GM12878 (cell line): ENCODE data around the gene PTPRH. TPM values are rescaled to one million over a fixed set of nuclear protein-coding genes. Genes with fewer than 3 reads are reported as not detected.

Experiments used
- ATAC-seq: fragments of 200-7000 bp; cut with Tn5 transposase; 3 replicates; pipeline ENCODE4 v1.9.1; 2020; ENCODE audit warnings: mild to moderate bottlenecking, moderate library complexity
- BruUV-seq: library from RNA; stranded (reverse); fragments of 400-500 nt; replicated peaks from 2 replicates; lab custom pipeline; 2021; lab: Mats Ljungman, UMichigan
- CTCF ChIA-PET: fragments of 300-600 bp; sonication (Branson Sonifier 250); formaldehyde crosslinking; extraction: SDS; loops from one replicate; lab custom pipeline; 2021; ENCODE audit warnings: inconsistent platforms; lab: Yijun Ruan, JAX
- POLR2A ChIA-PET: fragments of 350-600 bp; formaldehyde crosslinking; extraction: SDS; loops from one replicate; lab custom pipeline; 2021; ENCODE audit warnings: inconsistent platforms; lab: Charles Lee
- RAD21 ChIA-PET: fragments of 300-600 bp; sonication (Branson Sonifier 250); formaldehyde crosslinking; loops from one replicate; lab custom pipeline; 2023; ENCODE audit warnings: antibody characterized with exemption; ENCODE audit not compliant: unreplicated experiment; lab: Charles Lee
- SMC1A ChIA-PET: fragments of 300-600 bp; sonication (Branson Sonifier 250); formaldehyde crosslinking; loops from one replicate; lab custom pipeline; 2023; ENCODE audit not compliant: unreplicated experiment, uncharacterized antibody; lab: Charles Lee
- DNase-seq: peaks from one replicate; pipeline ENCODE4 v3.0.0-alpha.2; 2011; ENCODE audit warnings: low read depth, low spot score
- FAIRE-seq: peaks from 3 replicates; lab custom pipeline; 2011; peaks lifted over from hg19 to GRCh38; lab: Jason Lieb, UNC
- H2AFZ ChIP-seq: 2 replicates; pipeline ENCODE4 v1.6.0; 2011; ENCODE audit warnings: low read depth, low read length, control low read depth; ENCODE audit not compliant: control insufficient read depth
- H3K27ac ChIP-seq: 2 replicates; pipeline ENCODE4 v1.5.1; 2011; ENCODE audit warnings: control low read depth; ENCODE audit not compliant: control insufficient read depth, insufficient read depth
- H3K27me3 ChIP-seq, 2 experiments: replicated peaks in 1 of 2; 2 replicates each; pipeline versions ENCODE4 v1.6.0 to v1.6.1; 2011; ENCODE audit warnings: low read length in 1 of 2; ENCODE audit not compliant: control insufficient read depth in 2 of 2, insufficient read depth in 2 of 2
- H3K36me3 ChIP-seq, 2 experiments: 2 replicates each; pipeline ENCODE4 v1.5.1; 2011; ENCODE audit warnings: low read length in 1 of 2; ENCODE audit not compliant: control insufficient read depth in 2 of 2, insufficient read depth in 2 of 2
- H3K4me1 ChIP-seq: 2 replicates; pipeline ENCODE4 v1.6.1; 2011; ENCODE audit warnings: mild to moderate bottlenecking, low read length, moderate library complexity, mixed read lengths; ENCODE audit not compliant: control insufficient read depth, insufficient read depth
- H3K4me2 ChIP-seq: 2 replicates; pipeline ENCODE4 v1.6.0; 2011; ENCODE audit warnings: control low read depth; ENCODE audit not compliant: control insufficient read depth, insufficient read depth
- H3K4me3 ChIP-seq: fragments of 200-600 bp; sonication (generic); 2 replicates; pipeline ENCODE4 v1.5.1; 2016
- H3K79me2 ChIP-seq: 2 replicates; pipeline ENCODE4 v1.6.0; 2011; ENCODE audit warnings: low read length; ENCODE audit not compliant: control insufficient read depth, insufficient read depth
- H3K9ac ChIP-seq: 2 replicates; pipeline ENCODE4 v1.8.0; 2011; ENCODE audit warnings: low read length, control low read depth, mixed read lengths; ENCODE audit not compliant: control insufficient read depth, insufficient read depth
- H3K9me3 ChIP-seq: replicated peaks from 3 replicates; pipeline ENCODE4 v1.5.1; 2011; ENCODE audit warnings: mild to moderate bottlenecking, low read length; ENCODE audit not compliant: control insufficient read depth, insufficient read depth
- H4K20me1 ChIP-seq: 2 replicates; pipeline ENCODE4 v1.6.0; 2011; ENCODE audit not compliant: control insufficient read depth, insufficient read depth
- PML ChIP-seq: IDR thresholded peaks from 2 replicates; pipeline ENCODE4 v1.6.1; 2012; ENCODE audit warnings: low read length, inconsistent platforms
- POLR2AphosphoS2 ChIP-seq: IDR thresholded peaks from 2 replicates; pipeline ENCODE4 v1.6.1; 2011; ENCODE audit warnings: low read depth, mild to moderate bottlenecking, low read length, improper control_type of control experiment, moderate library complexity
- ZNF384 ChIP-seq: IDR thresholded peaks from 2 replicates; pipeline ENCODE4 v1.6.1; 2012; ENCODE audit warnings: low read depth, mild to moderate bottlenecking, low read length, improper control_type of control experiment, borderline replicate concordance
- WGBS: methylation state at CpG from one replicate; pipeline ENCODE4 v1.1.6; 2016; ENCODE audit warnings: low lambda C conversion rate; ENCODE audit not compliant: insufficient replicate concordance, insufficient coverage; ENCODE audit errors: missing lambda C conversion rate; 5-methylcytosine and 5-hydroxymethylcytosine counted together
- in situ Hi-C: fragments of 300-500 bp; cut with MboI; formaldehyde crosslinking; loops from 9 replicates; pipeline ENCODE4 v1.14.3; 2018; ENCODE audit warnings: mixed read lengths
- intact Hi-C: fragments of 100-400 bp; cut with micrococcal nuclease; formaldehyde crosslinking; loops from one replicate; pipeline ENCODE4 v1.14.2; 2022; ENCODE audit not compliant: unreplicated experiment
- polyA plus RNA-seq, 11 experiments: library from polyadenylated mRNA; depleted of rRNA in 4 of 11; unstranded in 6 of 11; stranded (reverse) in 5 of 11; fragments of >200 nt; fragmentation: Nextera tagmentation in 4 of 11; fragmentation: Illumina TruSeq in 1 of 11; extraction: Ambion mirVana in 4 of 11; extraction: Trizol in 1 of 11; gene quantifications; 1 replicate in 1 of 11; 2 replicates in 10 of 11; pipeline versions ENCODE4 v1.2.1 to v1.2.3, GENCODE V29; 2011 to 2016; ENCODE audit warnings: inconsistent platforms in 2 of 11, missing spikeins in 2 of 11, low read depth in 1 of 11
- total RNA-seq, 4 experiments: library from RNA; depleted of rRNA in 3 of 4; stranded (reverse); fragments of >200 nt in 3 of 4; fragmentation: Illumina TruSeq in 1 of 4; extraction: Trizol in 1 of 4; gene quantifications; 2 replicates each; pipeline versions ENCODE4 v1.2.1 to v1.2.3, GENCODE V29; 2013 to 2021

The PTPRH gene
- total and polyA plus RNA-seq, 10 of the 15 experiments (the other 5 are each of a cell fraction or from before 2014, with no cell fraction given) = 0.08 TPM; not detected in 9

GRCh38 chr19:55229145-55229788 lies 20.0 kb upstream of the PTPRH start:
- Histone ChIP-seq H3K36me3 (peaks cover 11 to 41% of the 10 kb centered on the region in 2 experiments; a peak in 3 of 4 replicates), H4K20me1 (peaks cover 3% of the 10 kb centered on the region; the same call in 1 of the 2 replicates), H3K9ac (no peak overlapping the region), H3K4me3 (no peak overlapping the region), H3K27ac (no peak overlapping the region), H2AFZ (no peak overlapping the region), H3K4me1 (no peaks in the 10 kb centered on the region), H3K4me2 (no peak overlapping the region), H3K27me3 (no peaks in the 10 kb centered on the region), H3K79me2 (no peaks in the 10 kb centered on the region), H3K9me3 (no peaks in the 10 kb centered on the region)
- in situ Hi-C loops (no loop called here), intact Hi-C loops (no loop called here)
- ChIA-PET CTCF (no interaction called here), POLR2A (no interaction called here), SMC1A (no interaction called here), RAD21 (no interaction called here)
- ATAC-seq = no peak
- no peak for FAIRE-seq
- 93% methylated on average over 18 of the region's 18 CpGs for WGBS
- no peak for TF ChIP-seq ZNF384
- no peak for DNase-seq
- BruUV-seq = no TSS peak

GRCh38 chr19:55228403-55229031 lies 19.2 kb upstream of the PTPRH start, which contains the start of gene TMEM86B:
TSS of gene TMEM86B (minus strand) at chr19:55228763. CDS start at chr19:55228741, 22 bp downstream.
- BruUV-seq = no TSS peak

More at GRCh38 chr19:55228403-55229031, 19.2 kb upstream of the PTPRH start, which contains the start of gene TMEM86B:
- in situ Hi-C loops = no loop called here
- RAD21 ChIA-PET = no interaction called here
- H4K20me1 ChIP-seq = peaks cover 3% of the 10 kb centered on the region; the same call in 1 of the 2 replicates
- ATAC-seq = no peak
- no peaks in the 10 kb centered on the region for H3K9me3 ChIP-seq
- TF ChIP-seq POLR2AphosphoS2 (no peak), PML (0 out of 2 replicates have a peak, but pooled peaks have one; percentile 35)
- TF ChIP-seq, all 136 proteins: peak for 1
- DNase-seq (no peak), FAIRE-seq (no peak)
- ChIA-PET CTCF (no interaction called here), POLR2A (no interaction called here), SMC1A (no interaction called here)
- H3K9ac ChIP-seq = no peak within 1 kb of the TSS
- intact Hi-C loops = no loop called here
- no peak within 1 kb of the TSS for H3K27ac ChIP-seq
- H3K36me3 ChIP-seq = peaks cover 8 to 41% of the 10 kb centered on the region in 2 experiments; a peak in 3 of 4 replicates
- no peaks in the 10 kb centered on the region for H3K79me2 ChIP-seq
- no peaks in the 10 kb centered on the region for H3K27me3 ChIP-seq
- no peaks in the 10 kb centered on the region for H3K4me1 ChIP-seq
- no peak within 1 kb of the TSS for H3K4me2 ChIP-seq
- H2AFZ ChIP-seq = no peak within 1 kb of the TSS
- no peak within 1 kb of the TSS for H3K4me3 ChIP-seq
- 89% methylated on average over 12 of the region's 12 CpGs for WGBS
